ENCODE measurements around the gene TENM3.

TENM3 gene

GRCh38 chr4:182263562-182263961 lies 20.4 kb downstream of the TENM3 start (continued):
- TF ChIP-seq PRDM2 (tag by site-specific recombination; IDR thresholded peaks at IDR 0.05; ENCODE audit: borderline replicate concordance) (no peak), INSM2 (tag by site-specific recombination; IDR thresholded peaks at IDR 0.05) (no peak)

- H3K27ac ChIP-seq (ENCODE audit: extremely low read depth, low read depth, low read length): no peak overlapping the region
- TF ChIP-seq KLF17 (tag by site-specific recombination; IDR thresholded peaks at IDR 0.05) (no peak), BCL6B (tag by site-specific recombination; IDR thresholded peaks at IDR 0.05) (0 out of 2 replicates have a peak, but pooled peaks have one; percentile 8), KLF8 (tag by site-specific recombination; IDR thresholded peaks at IDR 0.05) (no peak), ZNF777 (tag by site-specific recombination; IDR thresholded peaks at IDR 0.05; ENCODE audit: borderline replicate concordance) (no peak)
- H3K4me3 ChIP-seq (ENCODE audit: low read depth, low read length): no peak overlapping the region
- H3K4me1 ChIP-seq (ENCODE audit: control insufficient read depth, insufficient read depth, low read length): no peaks in the 10 kb centered on the region
- H3K9me3 ChIP-seq (ENCODE audit: control insufficient read depth, insufficient read depth, low read depth, low read length): no peaks in the 10 kb centered on the region
- no peaks in the 10 kb centered on the region for H3K36me3 ChIP-seq (ENCODE audit: control insufficient read depth in 2 of 2, insufficient read depth in 1 of 2, low read length in 2 of 2)
- ChIA-PET POLR2A (no interaction called here), CTCF (interaction anchor here (0.6 to 0.9 kb wide), 5 partner anchors 17 to 575 kb away, joined by 3 to 6 read pairs (median 3); no protein-coding TSS in a partner anchor)
Measured at GRCh38 chr4:182264139-182264752, 21.0 kb downstream of the TENM3 start.

GRCh38 chr4:182265881-182266280 lies 22.7 kb downstream of the TENM3 start:
- Histone ChIP-seq H3K4me3 (ENCODE audit: low read depth, low read length) (no peak overlapping the region), H3K4me1 (ENCODE audit: control insufficient read depth, insufficient read depth, low read length) (no peaks in the 10 kb centered on the region), H3K9me3 (ENCODE audit: control insufficient read depth, insufficient read depth, low read depth, low read length) (no peaks in the 10 kb centered on the region), H3K27ac (ENCODE audit: extremely low read depth, low read depth, low read length) (no peak overlapping the region), H3K36me3 (ENCODE audit: control insufficient read depth in 2 of 2, insufficient read depth in 1 of 2, low read length in 2 of 2) (no peaks in the 10 kb centered on the region)
- POLR2A ChIA-PET: no interaction called here
- TF ChIP-seq ZNF266 (tag by site-specific recombination; IDR thresholded peaks at IDR 0.05; ENCODE audit: low read depth) (no peak), TCF7L2 (IDR thresholded peaks at IDR 0.05; ENCODE audit: borderline replicate concordance, low read depth, low read length) (no peak), ZNF148 (tag by site-specific recombination; IDR thresholded peaks at IDR 0.05; ENCODE audit: borderline replicate concordance) (no peak), ZNF513 (tag by site-specific recombination; IDR thresholded peaks at IDR 0.05) (no peak), ZNF501 (tag by site-specific recombination; IDR thresholded peaks at IDR 0.05) (no peak), ZNF324 (tag by site-specific recombination; IDR thresholded peaks at IDR 0.05) (no peak), ZNF548 (tag by site-specific recombination; IDR thresholded peaks at IDR 0.05) (no peak)
- CTCF ChIA-PET: interaction anchor here (0.7 kb wide), 2 partner anchors 105 to 139 kb away, joined by 3 read pairs; no protein-coding TSS in a partner anchor
